Body of pancreas (tissue), 4 donors: ENCODE results near the gene NFYC. TPM values are rescaled to one million over a fixed set of nuclear protein-coding genes. Genes with fewer than 3 reads are reported as not detected.

Experiments
- ATAC-seq: fragments of 150-250 bp; one replicate; pipeline ENCODE4 v1.9.1; 2016
- DNase-seq, 4 donors: peaks; one replicate each; pipeline ENCODE4 v3.0.0-alpha.2; 2019
- H3K27ac ChIP-seq, 4 donors: fragments of 200-600 bp; sonication (generic); 1 replicate in 3 of 4; 2 replicates in 1 of 4; pipeline versions ENCODE4 v1.5.1 to v1.6.1; 2016 to 2019; ENCODE audit warnings: mild to moderate bottlenecking in 1 of 4, mixed read lengths in 1 of 4, moderate library complexity in 1 of 4
- H3K27me3 ChIP-seq, 2 donors: fragments of 200-600 bp; sonication (generic); one replicate each; pipeline ENCODE4 v1.6.0; 2016; ENCODE audit warnings: mild to moderate bottlenecking in 1 of 2
- H3K36me3 ChIP-seq, 2 donors: fragments of 200-600 bp; sonication (generic); replicated peaks in 1 of 2; 2 replicates each; pipeline ENCODE4 v1.5.1; 2016; ENCODE audit warnings: low read depth in 2 of 2; ENCODE audit not compliant: insufficient read depth in 1 of 2
- H3K4me1 ChIP-seq: fragments of 200-600 bp; sonication (generic); one replicate; pipeline ENCODE4 v1.6.0; 2016
- H3K4me3 ChIP-seq, 2 donors: fragments of 200-600 bp; sonication (generic); 1 replicate in 1 of 2; 2 replicates in 1 of 2; pipeline ENCODE4 v1.5.1; 2016 to 2019
- H3K9me3 ChIP-seq, 3 donors: fragments of 200-600 bp; sonication (generic); 1 replicate in 2 of 3; 2 replicates in 1 of 3; pipeline ENCODE4 v1.5.1; 2016
- POLR2A ChIP-seq, 3 donors: fragments of 450-650 bp; IDR thresholded peaks; one replicate each; pipeline ENCODE4 v1.6.1; 2016; ENCODE audit warnings: antibody characterized with exemption in 3 of 3, mild to moderate bottlenecking in 2 of 3
- WGBS, 2 donors: methylation state at CpG; one replicate each; pipeline ENCODE4 v1.1.5; 2017; 5-methylcytosine and 5-hydroxymethylcytosine counted together
- intact Hi-C: fragments of 100-400 bp; cut with DNase I; formaldehyde crosslinking; loops from one replicate; pipeline ENCODE4 v1.15.1; 2023
- total RNA-seq, 2 donors: library from RNA; depleted of rRNA; stranded (reverse); fragments of >200 nt; gene quantifications; one replicate each; pipeline ENCODE4 v1.1.0, GENCODE V29; 2016
- TF ChIP-seq, protein P1 (sequence below), 7 experiments: fragments of 450-650 bp in 4 of 7; fragments of 200-600 bp in 3 of 7; sonication (generic) in 3 of 7; IDR thresholded peaks; one replicate each; pipeline ENCODE4 v1.5.1; 2016 to 2019; ENCODE audit warnings: antibody characterized with exemption in 7 of 7

The NFYC gene
- total RNA-seq, 2 donors from 2014 or later: 37.2 to 44.9 TPM

DNA sequence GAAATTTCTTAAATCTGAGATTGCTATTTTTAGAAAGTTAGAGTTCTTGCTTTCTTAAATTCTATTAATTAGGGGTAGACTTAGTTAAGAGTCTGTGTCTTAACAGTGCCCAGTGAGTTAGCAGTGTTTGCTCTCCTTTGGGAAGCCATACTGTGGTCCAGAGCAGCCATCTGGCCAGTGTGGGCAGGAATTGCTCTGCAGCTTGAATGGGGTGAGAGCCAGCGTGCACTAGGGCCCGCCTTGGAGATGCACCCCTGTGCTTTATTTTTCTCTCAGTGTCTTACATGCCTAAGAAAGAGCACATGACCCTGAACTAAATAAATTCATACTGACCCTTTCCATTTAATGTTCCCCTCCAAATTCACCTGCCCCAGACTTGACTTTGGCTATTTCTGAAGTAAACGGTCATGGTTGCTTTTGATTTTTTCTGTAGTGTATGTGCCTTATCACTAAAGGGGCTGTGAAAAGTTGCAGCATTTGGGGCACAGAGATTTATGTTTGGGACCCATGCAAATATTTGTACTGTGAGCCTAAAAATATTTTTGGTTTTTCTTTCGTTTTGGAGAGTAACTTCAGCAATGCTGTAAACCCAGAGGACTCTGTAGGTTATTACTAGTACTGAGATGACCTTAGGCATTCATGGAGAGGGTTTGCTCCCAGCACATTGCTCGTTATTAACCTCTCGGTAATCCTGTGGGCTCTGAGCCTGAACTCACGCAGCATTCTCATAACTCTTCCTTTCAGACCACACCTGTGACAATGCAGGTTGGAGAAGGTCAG is 70.8 kb downstream of the NFYC start:
- no peak overlapping the region for H3K4me3 ChIP-seq
- H3K27ac ChIP-seq: no peak overlapping the region
- DNase-seq: no peak
- peaks cover 6 to 40% of the 10 kb centered on the region in 2 donors for H3K36me3 ChIP-seq
- no peaks in the 10 kb centered on the region for H3K9me3 ChIP-seq
- no peak for ATAC-seq
- TF ChIP-seq, protein P1, sequence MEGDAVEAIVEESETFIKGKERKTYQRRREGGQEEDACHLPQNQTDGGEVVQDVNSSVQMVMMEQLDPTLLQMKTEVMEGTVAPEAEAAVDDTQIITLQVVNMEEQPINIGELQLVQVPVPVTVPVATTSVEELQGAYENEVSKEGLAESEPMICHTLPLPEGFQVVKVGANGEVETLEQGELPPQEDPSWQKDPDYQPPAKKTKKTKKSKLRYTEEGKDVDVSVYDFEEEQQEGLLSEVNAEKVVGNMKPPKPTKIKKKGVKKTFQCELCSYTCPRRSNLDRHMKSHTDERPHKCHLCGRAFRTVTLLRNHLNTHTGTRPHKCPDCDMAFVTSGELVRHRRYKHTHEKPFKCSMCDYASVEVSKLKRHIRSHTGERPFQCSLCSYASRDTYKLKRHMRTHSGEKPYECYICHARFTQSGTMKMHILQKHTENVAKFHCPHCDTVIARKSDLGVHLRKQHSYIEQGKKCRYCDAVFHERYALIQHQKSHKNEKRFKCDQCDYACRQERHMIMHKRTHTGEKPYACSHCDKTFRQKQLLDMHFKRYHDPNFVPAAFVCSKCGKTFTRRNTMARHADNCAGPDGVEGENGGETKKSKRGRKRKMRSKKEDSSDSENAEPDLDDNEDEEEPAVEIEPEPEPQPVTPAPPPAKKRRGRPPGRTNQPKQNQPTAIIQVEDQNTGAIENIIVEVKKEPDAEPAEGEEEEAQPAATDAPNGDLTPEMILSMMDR (IDR thresholded peaks at IDR 0.05): no peak
- no peak for TF ChIP-seq POLR2A (IDR thresholded peaks at IDR 0.05)
- intact Hi-C loops: no loop called here
- H3K4me1 ChIP-seq: no peaks in the 10 kb centered on the region
- WGBS, 2 donors: 78 to 85% methylated on average over 7 of the region's 7 CpGs
- H3K27me3 ChIP-seq: no peaks in the 10 kb centered on the region

DNA sequence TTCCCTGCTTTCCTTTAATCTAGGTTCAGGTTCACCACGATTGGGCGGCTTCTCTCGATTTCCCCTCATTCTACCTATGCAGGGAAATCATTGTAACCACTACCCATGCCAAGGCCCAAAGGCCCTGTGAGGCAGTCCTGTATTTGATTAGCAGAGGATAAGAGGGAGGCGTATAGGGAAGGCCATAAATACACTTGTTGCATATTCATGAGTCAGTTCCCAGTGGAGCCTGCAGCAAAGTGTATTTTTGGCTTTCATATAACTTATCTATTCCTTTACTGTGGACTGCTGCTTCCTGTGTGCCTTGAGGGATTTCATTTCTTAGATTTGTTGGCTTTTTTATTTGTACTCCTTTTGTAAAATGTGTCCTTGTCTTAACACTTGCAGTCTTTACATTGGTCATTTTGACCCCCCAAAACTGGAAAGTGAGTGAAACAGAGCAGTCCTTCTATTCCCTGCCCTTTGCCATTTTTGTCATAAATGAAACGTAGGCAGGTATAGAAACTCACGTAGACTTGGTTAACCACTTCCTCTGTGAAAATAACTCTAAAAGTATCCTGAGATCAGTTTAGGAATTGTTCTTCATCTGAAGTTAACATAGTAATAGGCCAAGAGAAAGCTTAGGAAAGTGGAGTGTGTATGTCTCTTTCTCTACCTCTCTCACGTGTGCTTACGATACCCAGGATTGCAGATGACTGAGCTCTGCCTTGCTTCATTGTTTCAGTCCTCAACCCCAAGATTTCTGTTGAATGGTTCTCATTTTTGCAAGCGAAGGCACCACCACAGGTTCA is 72.4 kb downstream of the NFYC start:
- H3K27me3 ChIP-seq: no peaks in the 10 kb centered on the region
- no peak overlapping the region for H3K27ac ChIP-seq
- no peak overlapping the region for H3K4me3 ChIP-seq
- TF ChIP-seq, protein P1 (IDR thresholded peaks at IDR 0.05): no peak
- no peak for TF ChIP-seq POLR2A (IDR thresholded peaks at IDR 0.05)
- DNase-seq (no peak), ATAC-seq (no peak)
- H3K36me3 ChIP-seq: peaks cover 8 to 41% of the 10 kb centered on the region in 2 donors
- H3K4me1 ChIP-seq: no peaks in the 10 kb centered on the region
- 79 to 91% methylated on average over 9 of the region's 9 CpGs for WGBS, 2 donors
- H3K9me3 ChIP-seq: no peaks in the 10 kb centered on the region
- intact Hi-C loops: no loop called here

DNA sequence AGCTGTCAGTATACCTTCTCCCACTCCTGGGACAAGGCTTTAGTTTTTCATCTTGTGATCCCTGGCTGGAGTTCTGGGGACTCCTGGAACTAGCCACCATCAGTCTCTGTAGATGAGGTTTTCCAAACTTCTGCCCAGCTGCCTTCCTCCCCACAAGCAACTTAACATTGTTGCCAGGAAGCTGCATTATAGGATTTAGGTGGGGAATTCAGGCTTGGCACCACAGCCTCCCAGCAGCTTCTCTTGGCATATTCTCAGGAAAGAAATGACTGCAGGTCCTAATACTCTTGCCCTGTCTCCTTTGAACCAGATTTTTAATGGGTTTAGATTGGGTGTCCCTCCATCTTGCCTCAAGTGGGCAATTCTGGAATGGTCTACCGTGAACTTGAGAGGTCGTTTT is 73.5 kb downstream of the NFYC start:
- 55 to 86% methylated on average over 2 of the region's 2 CpGs for WGBS, 2 donors
- ATAC-seq (no peak), DNase-seq (no peak)
- Histone ChIP-seq H3K4me3 (no peak overlapping the region), H3K36me3 (peaks cover 8 to 44% of the 10 kb centered on the region in 2 donors), H3K9me3 (no peaks in the 10 kb centered on the region), H3K27me3 (no peaks in the 10 kb centered on the region), H3K27ac (no peak overlapping the region), H3K4me1 (no peaks in the 10 kb centered on the region)
- TF ChIP-seq, protein P1 (IDR thresholded peaks at IDR 0.05): no peak
- no peak for TF ChIP-seq POLR2A (IDR thresholded peaks at IDR 0.05)
- intact Hi-C loops: no loop called here

DNA sequence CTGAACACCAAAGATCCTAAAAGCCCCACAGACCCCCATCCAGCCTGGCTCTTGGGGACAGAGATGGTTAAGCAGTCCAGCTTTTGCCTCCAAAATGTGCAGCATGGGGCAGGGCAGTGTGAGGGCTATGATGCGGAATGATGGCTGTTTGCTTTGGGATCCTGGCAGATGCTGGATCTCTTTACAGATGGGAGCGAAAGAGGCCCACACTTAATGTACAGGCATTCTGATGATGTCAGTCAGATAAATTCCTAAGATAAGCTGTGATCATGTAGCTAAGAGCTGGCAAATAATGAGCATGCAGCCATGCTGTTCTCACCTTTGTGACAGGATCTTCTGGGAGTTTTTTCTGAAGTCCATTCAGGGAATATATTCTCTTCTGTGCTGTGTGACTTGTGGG is 74.5 kb downstream of the NFYC start:
- Histone ChIP-seq H3K4me1 (no peaks in the 10 kb centered on the region), H3K27ac (no peak overlapping the region), H3K4me3 (no peak overlapping the region), H3K9me3 (no peaks in the 10 kb centered on the region), H3K27me3 (no peaks in the 10 kb centered on the region), H3K36me3 (peaks cover 8 to 48% of the 10 kb centered on the region in 2 donors)
- intact Hi-C loops: no loop called here
- DNase-seq (no peak), ATAC-seq (no peak)
- WGBS, 2 donors: 82 to 97% methylated on average over 2 of the region's 2 CpGs
- TF ChIP-seq POLR2A (IDR thresholded peaks at IDR 0.05): no peak
- TF ChIP-seq, protein P1 (IDR thresholded peaks at IDR 0.05): no peak
